H9 (cell line): ENCODE results near the gene ZNF217. TPM values are rescaled to one million over a fixed set of nuclear protein-coding genes. Genes with fewer than 3 reads are reported as not detected.
"Not testable (repeated sequence)": the region's sequence is repeated elsewhere in the genome, so short reads cannot be mapped to it uniquely, and the experiment has no call there.

Experiments
- DNase-seq: peaks from one replicate; pipeline ENCODE4 v3.0.0-alpha.2; 2017
- H2AFZ ChIP-seq: one replicate; pipeline ENCODE4 v1.6.1; 2013; ENCODE audit warnings: mild to moderate bottlenecking, low read length, control low read depth, moderate library complexity
- H2AK5ac ChIP-seq: 2 replicates; pipeline ENCODE4 v1.6.1; 2013; ENCODE audit warnings: low read length, control low read depth, mixed read lengths; ENCODE audit not compliant: insufficient read length
- H2BK120ac ChIP-seq: one replicate; pipeline ENCODE4 v1.6.1; 2013; ENCODE audit warnings: low read depth, mild to moderate bottlenecking, low read length, control low read depth, inconsistent platforms; ENCODE audit not compliant: poor library complexity, severe bottlenecking
- H2BK12ac ChIP-seq: 2 replicates; pipeline ENCODE4 v1.6.1; 2013; ENCODE audit warnings: low read length, control low read depth, mixed read lengths, low read depth; ENCODE audit not compliant: insufficient read length
- H2BK15ac ChIP-seq: 2 replicates; pipeline ENCODE4 v1.6.1; 2013; ENCODE audit warnings: low read depth, low read length, control low read depth
- H2BK20ac ChIP-seq: one replicate; pipeline ENCODE4 v1.6.1; 2013; ENCODE audit warnings: low read depth, mild to moderate bottlenecking, low read length, control low read depth, inconsistent platforms; ENCODE audit not compliant: poor library complexity, severe bottlenecking
- H2BK5ac ChIP-seq: 2 replicates; pipeline ENCODE4 v1.6.1; 2013; ENCODE audit warnings: low read length, control low read depth, mixed read lengths; ENCODE audit not compliant: insufficient read length
- H3K14ac ChIP-seq: 2 replicates; pipeline ENCODE4 v1.6.1; 2013; ENCODE audit warnings: low read length, control low read depth; ENCODE audit not compliant: insufficient read depth
- H3K18ac ChIP-seq: 2 replicates; pipeline ENCODE4 v1.6.1; 2013; ENCODE audit warnings: low read depth, mild to moderate bottlenecking, mixed read lengths, low read length, control low read depth; ENCODE audit not compliant: insufficient read length
- H3K23ac ChIP-seq: 2 replicates; pipeline ENCODE4 v1.6.1; 2013; ENCODE audit warnings: low read length, control low read depth, mixed read lengths, low read depth; ENCODE audit not compliant: insufficient read length
- H3K23me2 ChIP-seq: 2 replicates; pipeline ENCODE4 v1.6.1; 2013; ENCODE audit warnings: low read depth, mild to moderate bottlenecking, mixed read lengths, low read length, control low read depth; ENCODE audit not compliant: insufficient read length, poor library complexity, severe bottlenecking
- H3K27ac ChIP-seq: 2 replicates; pipeline ENCODE4 v1.5.1; 2013; ENCODE audit warnings: low read length, control low read depth, mixed read lengths, low read depth; ENCODE audit not compliant: insufficient read length
- H3K27me3 ChIP-seq: 2 replicates; pipeline ENCODE4 v1.6.1; 2013; ENCODE audit warnings: low read length, control low read depth, inconsistent platforms; ENCODE audit not compliant: insufficient read depth
- H3K4ac ChIP-seq: 2 replicates; pipeline ENCODE4 v1.6.1; 2013; ENCODE audit warnings: low read depth, mild to moderate bottlenecking, control low read depth, inconsistent platforms, low read length, moderate library complexity
- H3K4me1 ChIP-seq: 2 replicates; pipeline ENCODE4 v1.6.1; 2013; ENCODE audit warnings: low read length, control low read depth, inconsistent platforms; ENCODE audit not compliant: insufficient read depth
- H3K4me2 ChIP-seq: 2 replicates; pipeline ENCODE4 v1.6.1; 2013; ENCODE audit warnings: low read length, control low read depth, mixed read lengths; ENCODE audit not compliant: insufficient read length, insufficient read depth
- H3K56ac ChIP-seq: 2 replicates; pipeline ENCODE4 v1.6.1; 2013; ENCODE audit warnings: low read depth, mild to moderate bottlenecking, mixed read lengths, low read length, control low read depth; ENCODE audit not compliant: insufficient read length
- H3K79me1 ChIP-seq: 2 replicates; pipeline ENCODE4 v1.6.1; 2013; ENCODE audit warnings: low read depth, mild to moderate bottlenecking, moderate library complexity, low read length, control low read depth, inconsistent platforms; ENCODE audit not compliant: insufficient read depth, poor library complexity, severe bottlenecking
- H3K79me2 ChIP-seq: 2 replicates; pipeline ENCODE4 v1.6.1; 2013; ENCODE audit warnings: low read length, control low read depth, inconsistent platforms; ENCODE audit not compliant: insufficient read depth
- H3K9ac ChIP-seq: 2 replicates; pipeline ENCODE4 v1.6.1; 2013; ENCODE audit warnings: low read length, control low read depth, mixed read lengths; ENCODE audit not compliant: insufficient read length; ENCODE audit errors: extremely low read depth
- H3K9me3 ChIP-seq: one replicate; pipeline ENCODE4 v1.6.1; 2013; ENCODE audit warnings: low read depth, low read length, inconsistent platforms; ENCODE audit not compliant: control insufficient read depth
- H3T11ph ChIP-seq: one replicate; pipeline ENCODE4 v1.6.1; 2013; ENCODE audit warnings: mild to moderate bottlenecking, low read length, control low read depth, inconsistent platforms
- H4K20me1 ChIP-seq: one replicate; pipeline ENCODE4 v1.6.1; 2013; ENCODE audit not compliant: control insufficient read depth, insufficient read length, insufficient read depth
- H4K5ac ChIP-seq: 2 replicates; pipeline ENCODE4 v1.6.1; 2013; ENCODE audit warnings: low read depth, mild to moderate bottlenecking, mixed read lengths, low read length, control low read depth; ENCODE audit not compliant: insufficient read length
- H4K8ac ChIP-seq: replicated peaks from 2 replicates; pipeline ENCODE4 v1.6.1; 2013; ENCODE audit warnings: low read length, control low read depth, mixed read lengths, low read depth; ENCODE audit not compliant: insufficient read length
- H4K91ac ChIP-seq: 2 replicates; pipeline ENCODE4 v1.6.1; 2013; ENCODE audit warnings: low read depth, mild to moderate bottlenecking, moderate library complexity, mixed read lengths, low read length, control low read depth; ENCODE audit not compliant: insufficient read length
- H3K27ac Mint-ChIP-seq, 3 experiments: 2 replicates in 2 of 3; 3 replicates in 1 of 3; pipeline ENCODE4 v1.8.0; 2020 to 2021; ENCODE audit warnings: mixed read lengths in 3 of 3, mild to moderate bottlenecking in 1 of 3, moderate library complexity in 1 of 3
- H3K27me3 Mint-ChIP-seq: 2 replicates; pipeline ENCODE4 v1.8.0; 2021; ENCODE audit warnings: low read depth, mild to moderate bottlenecking, moderate library complexity, mixed read lengths
- H3K36me3 Mint-ChIP-seq, 3 experiments: 2 replicates in 2 of 3; 3 replicates in 1 of 3; pipeline ENCODE4 v1.8.0; 2020 to 2021; ENCODE audit warnings: low read depth in 3 of 3, mixed read lengths in 3 of 3; ENCODE audit not compliant: insufficient read depth in 1 of 3
- H3K4me1 Mint-ChIP-seq, 2 experiments: 2 replicates each; pipeline ENCODE4 v1.8.0; 2020; ENCODE audit warnings: mixed read lengths in 2 of 2
- H3K4me3 Mint-ChIP-seq, 2 experiments: 2 replicates in 1 of 2; 3 replicates in 1 of 2; pipeline ENCODE4 v1.8.0; 2020 to 2021; ENCODE audit warnings: mild to moderate bottlenecking in 2 of 2, mixed read lengths in 2 of 2, moderate library complexity in 1 of 2
- H3K9me3 Mint-ChIP-seq, 2 experiments: 2 replicates in 1 of 2; 3 replicates in 1 of 2; pipeline ENCODE4 v1.8.0; 2020; ENCODE audit warnings: mild to moderate bottlenecking in 2 of 2, mixed read lengths in 2 of 2, moderate library complexity in 1 of 2
- WGBS: extraction: QIAGEN DNeasy Blood & Tissue Kit; methylation state at CpG from one replicate; pipeline ENCODE4 v1.1.7; 2013; ENCODE audit warnings: missing lambda C conversion rate, low lambda C conversion rate, mixed read lengths; ENCODE audit not compliant: insufficient read length; ENCODE audit errors: extremely low coverage; 5-methylcytosine and 5-hydroxymethylcytosine counted together
- total RNA-seq: library from RNA; stranded (reverse); gene quantifications from 2 replicates; pipeline ENCODE4 v1.2.1, GENCODE V29; 2021
- TF ChIP-seq, protein P1 (sequence below): fragments of 200-600 bp; sonication (generic); conservative IDR thresholded peaks from 3 replicates; pipeline ENCODE4 v1.8.0; 2021; ENCODE audit warnings: antibody characterized with exemption, mild to moderate bottlenecking

ZNF217 gene
- total RNA-seq, 1 experiment from 2014 or later: 82.8 TPM

DNA sequence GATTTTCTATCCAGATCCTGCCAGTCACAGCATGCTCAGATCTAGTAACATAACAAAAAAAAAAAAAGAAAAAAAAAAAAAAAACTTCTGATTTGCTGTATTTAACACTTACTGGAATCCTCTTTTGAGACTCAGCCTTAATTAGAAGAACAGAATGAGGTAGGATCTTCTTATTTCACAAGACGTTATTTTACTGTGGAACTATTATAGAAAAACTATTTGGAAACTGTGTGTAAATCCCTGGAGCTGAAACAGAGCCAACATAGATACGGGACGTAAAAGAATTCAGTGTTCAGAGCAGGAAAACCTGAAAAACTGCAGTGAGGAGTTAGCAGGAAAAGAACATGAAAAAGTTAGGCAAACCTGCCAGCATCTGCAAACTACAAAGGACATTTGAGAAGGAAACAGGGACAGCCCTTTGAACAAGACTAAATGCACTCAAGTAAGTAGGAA, 3.4 kb upstream of the ZNF217 start:
- H3K9ac ChIP-seq: no peak overlapping the region
- H3K18ac ChIP-seq: no peak overlapping the region
- no peak overlapping the region for H2BK20ac ChIP-seq
- H2AFZ ChIP-seq: no peak overlapping the region
- H3K4me2 ChIP-seq: no peak overlapping the region
- H4K5ac ChIP-seq: no peak overlapping the region
- H3K56ac ChIP-seq: no peak overlapping the region
- no peak overlapping the region for H2BK12ac ChIP-seq
- no peaks in the 10 kb centered on the region for H3K79me1 ChIP-seq
- H3K4ac ChIP-seq: no peak overlapping the region
- no peak overlapping the region for H3K14ac ChIP-seq
- H2AK5ac ChIP-seq: no peak overlapping the region
- H3K27ac ChIP-seq: peak overlapping the region; percentile 74
- peaks cover 3% of the 10 kb centered on the region; the same call in 1 of the 2 replicates for H3K79me2 ChIP-seq
- no peak overlapping the region for H4K8ac ChIP-seq
- TF ChIP-seq, protein P1, sequence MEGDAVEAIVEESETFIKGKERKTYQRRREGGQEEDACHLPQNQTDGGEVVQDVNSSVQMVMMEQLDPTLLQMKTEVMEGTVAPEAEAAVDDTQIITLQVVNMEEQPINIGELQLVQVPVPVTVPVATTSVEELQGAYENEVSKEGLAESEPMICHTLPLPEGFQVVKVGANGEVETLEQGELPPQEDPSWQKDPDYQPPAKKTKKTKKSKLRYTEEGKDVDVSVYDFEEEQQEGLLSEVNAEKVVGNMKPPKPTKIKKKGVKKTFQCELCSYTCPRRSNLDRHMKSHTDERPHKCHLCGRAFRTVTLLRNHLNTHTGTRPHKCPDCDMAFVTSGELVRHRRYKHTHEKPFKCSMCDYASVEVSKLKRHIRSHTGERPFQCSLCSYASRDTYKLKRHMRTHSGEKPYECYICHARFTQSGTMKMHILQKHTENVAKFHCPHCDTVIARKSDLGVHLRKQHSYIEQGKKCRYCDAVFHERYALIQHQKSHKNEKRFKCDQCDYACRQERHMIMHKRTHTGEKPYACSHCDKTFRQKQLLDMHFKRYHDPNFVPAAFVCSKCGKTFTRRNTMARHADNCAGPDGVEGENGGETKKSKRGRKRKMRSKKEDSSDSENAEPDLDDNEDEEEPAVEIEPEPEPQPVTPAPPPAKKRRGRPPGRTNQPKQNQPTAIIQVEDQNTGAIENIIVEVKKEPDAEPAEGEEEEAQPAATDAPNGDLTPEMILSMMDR: no peak
- Mint-ChIP-seq H3K27ac (peak overlapping the region in 2 of 3 experiments; percentile 88 to 93; a peak in 3 of 7 replicates), H3K9me3 (no peaks in the 10 kb centered on the region; a peak in 1 of 5 replicates), H3K27me3 (no peaks in the 10 kb centered on the region), H3K4me3 (peak overlapping the region in 1 of 2 experiments; percentile 63; a peak in 2 of 5 replicates), H3K4me1 (peaks cover 47 to 50% of the 10 kb centered on the region in 2 experiments), H3K36me3 (peaks cover 0 to 4% (median 2%) of the 10 kb centered on the region in 3 experiments; a peak in 1 of 7 replicates)
- no CpG with 5 or more reads among the region's 3 CpGs for WGBS
- H2BK5ac ChIP-seq: no peak overlapping the region
- H3K27me3 ChIP-seq: no peaks in the 10 kb centered on the region
- no peak for DNase-seq
- no peak overlapping the region for H3K23ac ChIP-seq
- H3K9me3 ChIP-seq: no peaks in the 10 kb centered on the region
- H2BK15ac ChIP-seq: no peak overlapping the region
- no peak overlapping the region for H2BK120ac ChIP-seq
- no peak overlapping the region for H4K91ac ChIP-seq
- peaks cover 11% of the 10 kb centered on the region; the same call in 1 of the 2 replicates for H3K4me1 ChIP-seq
- H3K23me2 ChIP-seq: peaks cover 3% of the 10 kb centered on the region
- no peak overlapping the region for H3T11ph ChIP-seq
- H4K20me1 ChIP-seq: no peaks in the 10 kb centered on the region

DNA sequence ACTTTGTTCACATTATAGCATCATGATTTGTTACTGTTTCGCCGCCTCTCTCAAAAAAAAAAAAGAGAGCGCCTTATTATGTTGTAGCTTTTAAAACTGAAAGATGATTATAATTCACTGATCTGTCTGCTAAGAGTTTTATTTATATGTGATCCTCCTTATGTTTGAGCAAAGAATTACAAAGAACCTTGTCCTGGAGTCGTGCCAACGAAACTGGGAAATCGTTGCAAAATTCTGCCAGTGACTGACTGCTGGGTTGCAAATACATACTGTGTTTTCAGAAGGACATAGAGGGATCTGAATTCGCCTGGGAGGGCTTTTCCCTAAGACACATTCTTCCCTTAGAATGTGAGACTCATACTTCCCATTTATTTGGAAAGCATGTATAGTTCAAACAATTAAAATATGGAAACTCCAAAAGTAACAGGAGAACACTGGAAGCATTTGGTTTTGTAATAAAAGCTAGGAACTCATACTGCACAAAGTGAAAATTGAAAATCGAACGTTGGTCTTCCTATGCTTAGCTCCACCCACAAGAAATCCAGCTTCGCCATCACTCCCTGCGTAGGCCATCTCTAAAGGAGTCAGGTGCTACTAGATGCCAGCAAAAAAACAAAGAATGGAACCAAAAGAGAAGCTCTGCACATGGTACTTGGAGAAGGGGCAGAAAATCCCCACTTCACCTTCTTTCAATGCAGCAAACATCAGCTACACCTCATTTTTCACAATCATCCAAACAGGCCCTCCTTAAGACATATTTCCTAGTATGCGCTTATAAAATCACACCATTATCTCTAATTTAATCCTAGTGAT, 2.8 kb upstream of the ZNF217 start:
- H2BK12ac ChIP-seq, H4K8ac ChIP-seq, H2BK120ac ChIP-seq, H3K9me3 Mint-ChIP-seq, H3K18ac ChIP-seq, H3K14ac ChIP-seq, H4K20me1 ChIP-seq, H3K9me3 ChIP-seq, H2AK5ac ChIP-seq, H3K9ac ChIP-seq, H3K27me3 ChIP-seq, H3K23me2 ChIP-seq, H3K4me2 ChIP-seq, H2AFZ ChIP-seq, H3K56ac ChIP-seq, H2BK5ac ChIP-seq, DNase-seq, H3T11ph ChIP-seq, H3K4ac ChIP-seq, H3K27me3 Mint-ChIP-seq, H2BK15ac ChIP-seq, H3K79me2 ChIP-seq, H4K5ac ChIP-seq, H3K79me1 ChIP-seq, H4K91ac ChIP-seq, H3K36me3 Mint-ChIP-seq, H3K23ac ChIP-seq: not testable (repeated sequence)
- H3K27ac ChIP-seq: peak overlapping the region; percentile 46
- Mint-ChIP-seq H3K4me3 (peak overlapping the region; percentile 6 to 63; a peak in 4 of 5 replicates), H3K4me1 (peaks cover 51 to 56% of the 10 kb centered on the region in 2 experiments), H3K27ac (peak overlapping the region; percentile 88 to 96 (median 93))
- H3K4me1 ChIP-seq: peaks cover 11% of the 10 kb centered on the region; the same call in 1 of the 2 replicates
- H2BK20ac ChIP-seq: peak overlapping the region; percentile 26
- whole genome bisulfite sequencing: no CpG with 5 or more reads among the region's 12 CpGs
